Natural killer cell (primary cell): ENCODE results near the gene RIMKLB. TPM values are rescaled to one million over a fixed set of nuclear protein-coding genes. Genes with fewer than 3 reads are reported as not detected.

Experiments
- ATAC-seq, 3 donors: fragments of 150-1000 bp in 2 of 3; fragments of 200-7000 bp in 1 of 3; cut with Tn5 transposase; 1 replicate in 1 of 3; 2 replicates in 2 of 3; pipeline ENCODE4 v1.10.0; 2021; ENCODE audit warnings: mild to moderate bottlenecking in 2 of 3, moderate library complexity in 2 of 3
- DNase-seq, 2 donors: peaks; one replicate each; pipeline versions ENCODE4 v3.0.0 to v3.0.0-alpha.2; 2013 to 2021; ENCODE audit warnings: mixed read lengths in 1 of 2
- H3K27ac ChIP-seq: one replicate; pipeline ENCODE4 v1.5.1; 2013; ENCODE audit warnings: mild to moderate bottlenecking, low read length
- H3K27me3 ChIP-seq: one replicate; pipeline ENCODE4 v1.6.1; 2013; ENCODE audit warnings: low read length; ENCODE audit not compliant: control insufficient read depth, insufficient read depth
- H3K36me3 ChIP-seq: one replicate; pipeline ENCODE4 v1.6.1; 2013; ENCODE audit warnings: low read length; ENCODE audit not compliant: control insufficient read depth, insufficient read depth
- H3K4me1 ChIP-seq: one replicate; pipeline ENCODE4 v1.6.1; 2013; ENCODE audit warnings: low read length; ENCODE audit not compliant: control insufficient read depth, insufficient read depth
- H3K4me3 ChIP-seq: one replicate; pipeline ENCODE4 v1.5.1; 2013; ENCODE audit warnings: low read length
- H3K9me3 ChIP-seq: one replicate; pipeline ENCODE4 v1.6.1; 2013; ENCODE audit warnings: low read length; ENCODE audit not compliant: control insufficient read depth, insufficient read depth
- H3K27ac Mint-ChIP-seq, 2 donors: one replicate each; pipeline ENCODE4 v1.8.0; 2022; ENCODE audit warnings: mild to moderate bottlenecking in 2 of 2, mixed read lengths in 2 of 2, moderate library complexity in 1 of 2
- H3K27me3 Mint-ChIP-seq, 2 donors: one replicate each; pipeline ENCODE4 v1.8.0; 2022; ENCODE audit warnings: low read depth in 2 of 2, mixed read lengths in 2 of 2
- H3K36me3 Mint-ChIP-seq: one replicate; pipeline ENCODE4 v1.8.0; 2022; ENCODE audit warnings: mixed read lengths
- H3K4me1 Mint-ChIP-seq, 2 donors: one replicate each; pipeline ENCODE4 v1.8.0; 2022; ENCODE audit warnings: mixed read lengths in 2 of 2
- H3K4me3 Mint-ChIP-seq: one replicate; pipeline ENCODE4 v1.8.0; 2022; ENCODE audit warnings: mild to moderate bottlenecking, moderate library complexity, mixed read lengths
- H3K9me3 Mint-ChIP-seq, 2 donors: one replicate each; pipeline ENCODE4 v1.8.0; 2022; ENCODE audit warnings: mixed read lengths in 2 of 2
- CTCF ChIP-seq: fragments of 200-600 bp; IDR thresholded peaks from one replicate; pipeline ENCODE4 v1.8.0; 2022; ENCODE audit warnings: antibody characterized with exemption
- WGBS: methylation state at CpG from one replicate; pipeline ENCODE4 v1.1.7; 2013; ENCODE audit warnings: missing lambda C conversion rate; ENCODE audit not compliant: insufficient coverage; 5-methylcytosine and 5-hydroxymethylcytosine counted together
- intact Hi-C: fragments of 100-400 bp; cut with micrococcal nuclease; formaldehyde crosslinking; loops from one replicate; pipeline ENCODE4 v1.14.2; 2022
- total RNA-seq, 4 donors: library from RNA; stranded (reverse); fragments of 120-200 nt in 1 of 4; gene quantifications; one replicate each; pipeline versions ENCODE4 v1.2.3 to v1.2.4, GENCODE V29; 2013 to 2022

Gene RIMKLB
- total RNA-seq, 3 donors from 2014 or later (not counting 1 experiment from before 2014, with no cell fraction given), result 13.7 to 16.3 (median 15.4) TPM

- DNase-seq (no peak), ATAC-seq (no peak)
- Histone ChIP-seq H3K9me3 (no peaks in the 10 kb centered on the region), H3K4me3 (no peak overlapping the region), H3K36me3 (no peaks in the 10 kb centered on the region), H3K27me3 (no peaks in the 10 kb centered on the region), H3K4me1 (no peaks in the 10 kb centered on the region), H3K27ac (no peak overlapping the region)
- no peak for TF ChIP-seq CTCF
- H3K9me3 Mint-ChIP-seq, result no peaks in the 10 kb centered on the region
- H3K36me3 Mint-ChIP-seq, result no peaks in the 10 kb centered on the region
- H3K4me3 Mint-ChIP-seq, result no peak overlapping the region
- 100% methylated on average over 1 of the region's 1 CpG for WGBS
- H3K4me1 Mint-ChIP-seq, result no peaks in the 10 kb centered on the region
- intact Hi-C loops, result no loop called here
- H3K27ac Mint-ChIP-seq, result no peak overlapping the region
- H3K27me3 Mint-ChIP-seq, result peaks cover 0 to 7% of the 10 kb centered on the region in 2 donors
Measured at GRCh38 chr12:8658346-8658745, 39.4 kb upstream of the RIMKLB start.

GRCh38 chr12:8661016-8661415 is 36.8 kb upstream of the RIMKLB start:
- intact Hi-C loops, result no loop called here

GRCh38 chr12:8661751-8662150 is 36.0 kb upstream of the RIMKLB start:
- ATAC-seq, result no peak

More at GRCh38 chr12:8661016-8661415, 36.8 kb upstream of the RIMKLB start:
- DNase-seq (no peak), ATAC-seq (no peak)
- no peak overlapping the region for H3K4me3 Mint-ChIP-seq
- H3K27me3 ChIP-seq, result no peaks in the 10 kb centered on the region
- H3K27ac Mint-ChIP-seq, result no peak overlapping the region
- H3K36me3 ChIP-seq, result no peaks in the 10 kb centered on the region
- no peaks in the 10 kb centered on the region for H3K36me3 Mint-ChIP-seq
- H3K4me1 Mint-ChIP-seq, result no peaks in the 10 kb centered on the region
- H3K27me3 Mint-ChIP-seq, result peaks cover 9 to 10% of the 10 kb centered on the region in 2 donors
- H3K9me3 ChIP-seq, result no peaks in the 10 kb centered on the region
- TF ChIP-seq CTCF, result no peak
- H3K27ac ChIP-seq, result no peak overlapping the region
- H3K9me3 Mint-ChIP-seq, result no peaks in the 10 kb centered on the region
- no peak overlapping the region for H3K4me3 ChIP-seq
- 100% methylated on average over 3 of the region's 3 CpGs for WGBS
- H3K4me1 ChIP-seq, result no peaks in the 10 kb centered on the region

More at GRCh38 chr12:8661751-8662150, 36.0 kb upstream of the RIMKLB start:
- intact Hi-C loops, result no loop called here
- Mint-ChIP-seq H3K27ac (no peak overlapping the region), H3K4me3 (no peak overlapping the region), H3K36me3 (no peaks in the 10 kb centered on the region), H3K9me3 (no peaks in the 10 kb centered on the region), H3K27me3 (peaks cover 9 to 10% of the 10 kb centered on the region in 2 donors), H3K4me1 (no peaks in the 10 kb centered on the region)
- Histone ChIP-seq H3K36me3 (no peaks in the 10 kb centered on the region), H3K4me3 (no peak overlapping the region), H3K9me3 (no peaks in the 10 kb centered on the region), H3K27ac (no peak overlapping the region), H3K27me3 (no peaks in the 10 kb centered on the region), H3K4me1 (no peaks in the 10 kb centered on the region)
- WGBS, result 86% methylated on average over 2 of the region's 3 CpGs
- TF ChIP-seq CTCF, result no peak
- no peak for DNase-seq
